ENCODE measurements around the gene SAMM50.

GRCh38 chr22:43971112-43971511 lies 15.9 kb downstream of the SAMM50 start:
- TF ChIP-seq, protein P1, sequence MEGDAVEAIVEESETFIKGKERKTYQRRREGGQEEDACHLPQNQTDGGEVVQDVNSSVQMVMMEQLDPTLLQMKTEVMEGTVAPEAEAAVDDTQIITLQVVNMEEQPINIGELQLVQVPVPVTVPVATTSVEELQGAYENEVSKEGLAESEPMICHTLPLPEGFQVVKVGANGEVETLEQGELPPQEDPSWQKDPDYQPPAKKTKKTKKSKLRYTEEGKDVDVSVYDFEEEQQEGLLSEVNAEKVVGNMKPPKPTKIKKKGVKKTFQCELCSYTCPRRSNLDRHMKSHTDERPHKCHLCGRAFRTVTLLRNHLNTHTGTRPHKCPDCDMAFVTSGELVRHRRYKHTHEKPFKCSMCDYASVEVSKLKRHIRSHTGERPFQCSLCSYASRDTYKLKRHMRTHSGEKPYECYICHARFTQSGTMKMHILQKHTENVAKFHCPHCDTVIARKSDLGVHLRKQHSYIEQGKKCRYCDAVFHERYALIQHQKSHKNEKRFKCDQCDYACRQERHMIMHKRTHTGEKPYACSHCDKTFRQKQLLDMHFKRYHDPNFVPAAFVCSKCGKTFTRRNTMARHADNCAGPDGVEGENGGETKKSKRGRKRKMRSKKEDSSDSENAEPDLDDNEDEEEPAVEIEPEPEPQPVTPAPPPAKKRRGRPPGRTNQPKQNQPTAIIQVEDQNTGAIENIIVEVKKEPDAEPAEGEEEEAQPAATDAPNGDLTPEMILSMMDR (IDR thresholded peaks at IDR 0.05) = no peak
- no peak for TF ChIP-seq POLR2A (IDR thresholded peaks at IDR 0.05)
